Measurements from ENCODE around the gene APOBEC2. TPM values are rescaled to one million over a fixed set of nuclear protein-coding genes. Genes with fewer than 3 reads are reported as not detected.

The APOBEC2 gene
- total and polyA plus RNA-seq, 8 donors, result 7.2 to 36.7 (median 11.3) TPM; not detected in 3

DNA sequence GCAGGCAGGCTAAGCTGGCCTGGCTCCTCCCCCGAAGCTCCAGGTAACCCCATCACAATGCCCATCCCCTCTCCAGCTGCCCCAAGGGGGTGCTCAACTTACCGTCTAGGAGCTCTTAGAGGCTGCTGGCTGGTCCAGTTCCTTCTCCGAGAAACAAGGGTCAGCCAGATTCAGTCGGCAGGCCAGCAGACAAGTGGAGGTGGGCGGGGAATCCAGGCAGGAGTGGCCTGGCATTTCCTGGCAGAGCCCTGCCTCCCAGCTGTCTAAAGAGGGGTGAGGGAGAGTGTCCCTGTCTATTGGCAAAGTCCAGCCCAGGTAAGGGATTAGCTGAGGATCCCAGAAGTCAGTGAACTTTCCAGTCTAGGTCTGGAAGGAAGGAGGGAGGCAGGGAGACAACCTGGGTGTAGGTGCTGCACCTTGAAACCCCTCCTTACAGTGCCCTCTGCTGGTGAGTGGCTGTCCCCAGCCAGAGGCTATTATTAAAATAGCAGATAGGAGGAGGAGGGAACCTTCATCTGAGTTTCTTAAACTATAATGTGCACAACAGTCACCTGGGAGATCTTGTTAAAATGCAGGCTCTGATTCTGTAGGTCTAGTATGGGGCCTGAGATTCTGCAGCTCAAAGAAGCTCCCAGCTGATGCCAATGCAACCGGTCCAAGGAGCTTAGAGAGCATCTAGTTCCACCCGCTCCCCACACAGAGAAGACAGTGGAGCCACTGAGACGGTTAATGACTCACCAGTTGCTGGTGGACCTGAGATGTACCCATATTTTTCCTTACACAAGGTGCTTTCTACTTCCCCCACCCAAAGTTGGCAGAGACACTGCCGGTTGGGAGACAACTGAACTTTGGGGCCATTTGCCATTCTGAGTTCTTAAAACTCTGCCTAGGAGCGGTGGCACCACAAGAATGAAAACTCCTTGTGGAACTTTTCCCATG is 13.7 kb upstream of the APOBEC2 start, which contains the start of gene UNC5CL:
Gene UNC5CL, minus strand, starts transcription at position 162 of the 939 bp plus-strand sequence. CDS start 4,147 bp downstream, outside the sequence.
- TF ChIP-seq, protein P1, sequence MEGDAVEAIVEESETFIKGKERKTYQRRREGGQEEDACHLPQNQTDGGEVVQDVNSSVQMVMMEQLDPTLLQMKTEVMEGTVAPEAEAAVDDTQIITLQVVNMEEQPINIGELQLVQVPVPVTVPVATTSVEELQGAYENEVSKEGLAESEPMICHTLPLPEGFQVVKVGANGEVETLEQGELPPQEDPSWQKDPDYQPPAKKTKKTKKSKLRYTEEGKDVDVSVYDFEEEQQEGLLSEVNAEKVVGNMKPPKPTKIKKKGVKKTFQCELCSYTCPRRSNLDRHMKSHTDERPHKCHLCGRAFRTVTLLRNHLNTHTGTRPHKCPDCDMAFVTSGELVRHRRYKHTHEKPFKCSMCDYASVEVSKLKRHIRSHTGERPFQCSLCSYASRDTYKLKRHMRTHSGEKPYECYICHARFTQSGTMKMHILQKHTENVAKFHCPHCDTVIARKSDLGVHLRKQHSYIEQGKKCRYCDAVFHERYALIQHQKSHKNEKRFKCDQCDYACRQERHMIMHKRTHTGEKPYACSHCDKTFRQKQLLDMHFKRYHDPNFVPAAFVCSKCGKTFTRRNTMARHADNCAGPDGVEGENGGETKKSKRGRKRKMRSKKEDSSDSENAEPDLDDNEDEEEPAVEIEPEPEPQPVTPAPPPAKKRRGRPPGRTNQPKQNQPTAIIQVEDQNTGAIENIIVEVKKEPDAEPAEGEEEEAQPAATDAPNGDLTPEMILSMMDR (IDR thresholded peaks at IDR 0.05), result peak in 5 of 7 experiments; percentile 51 to 81 (median 66)
- TF ChIP-seq EP300 (IDR thresholded peaks at IDR 0.05), result no peak
- Histone ChIP-seq H3K9me3 (no peaks in the 10 kb centered on the region), H3K27ac (peak within 1 kb of the TSS; percentile 36 to 82 (median 64)), H3K4me3 (peak within 1 kb of the TSS; percentile 9 to 54 (median 44)), H3K4me1 (peaks cover 3 to 56% (median 42%) of the 10 kb centered on the region in 4 donors), H3K36me3 (peaks cover 0 to 7% (median under 1%) of the 10 kb centered on the region in 4 donors), H3K27me3 (no peaks in the 10 kb centered on the region)
- 46 to 66% (median 54%) methylated on average over 9 to 10 of the region's 10 CpGs for WGBS, 5 donors
- intact Hi-C loops (cut with DNase I; ENCODE audit: low total_unique reads), result no loop called here
- DNase-seq, result peak; percentile 78 to 87

DNA sequence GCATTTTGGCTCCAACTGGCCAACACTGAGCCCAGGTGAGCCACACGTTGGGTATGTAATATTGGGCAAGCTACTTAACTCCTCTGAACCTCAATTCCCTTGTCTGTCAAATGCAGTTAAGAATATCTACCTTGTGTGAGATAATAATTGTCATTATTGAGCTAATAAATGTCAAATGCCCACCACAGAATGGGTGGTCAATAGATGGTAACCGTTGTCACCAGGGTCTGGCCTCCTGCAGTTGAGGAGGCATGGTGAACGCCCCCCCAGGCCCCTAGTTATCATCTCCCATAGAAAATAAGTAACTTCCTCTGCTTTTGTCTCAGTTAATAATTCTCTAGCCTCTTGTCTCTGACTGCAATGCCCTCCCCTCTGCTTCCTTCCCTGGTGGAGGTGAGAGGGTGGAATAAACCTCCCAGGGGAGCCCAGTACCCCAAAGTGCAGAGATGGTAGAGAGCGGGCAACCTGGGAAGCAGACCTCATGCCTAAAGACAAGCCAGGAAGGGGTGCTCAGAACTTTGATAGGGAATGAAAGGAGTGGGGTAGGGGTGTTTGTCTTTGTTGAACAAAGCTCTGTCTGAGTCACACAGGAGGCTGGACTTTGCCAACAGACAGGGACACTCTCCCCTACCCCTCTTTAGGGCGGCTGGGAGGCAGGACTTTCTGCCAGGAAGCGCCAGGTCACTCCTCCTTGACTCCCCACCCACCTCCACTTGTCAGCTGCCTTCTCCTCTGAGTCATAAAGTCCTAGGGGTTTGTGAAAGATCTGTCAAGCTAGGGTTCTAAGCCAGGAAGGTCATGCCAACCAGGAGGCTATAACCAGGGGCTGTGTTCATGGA is 12.7 kb upstream of the APOBEC2 start:
- DNase-seq, result peak; percentile 37 to 75
- Histone ChIP-seq H3K4me3 (no peak overlapping the region), H3K27me3 (no peaks in the 10 kb centered on the region), H3K9me3 (no peaks in the 10 kb centered on the region), H3K4me1 (peaks cover 3 to 50% (median 42%) of the 10 kb centered on the region in 4 donors), H3K36me3 (no peaks in the 10 kb centered on the region), H3K27ac (peak overlapping the region; percentile 4 to 82 (median 64))
- WGBS, 5 donors, result 36 to 56% (median 48%) methylated on average over 6 of the region's 6 CpGs
- intact Hi-C loops (cut with DNase I; ENCODE audit: low total_unique reads), result no loop called here
- TF ChIP-seq, protein P1 (IDR thresholded peaks at IDR 0.05), result no peak
- peak in 1 of 3 donors; percentile 20 for TF ChIP-seq POLR2AphosphoS5 (IDR thresholded peaks at IDR 0.05)

DNA sequence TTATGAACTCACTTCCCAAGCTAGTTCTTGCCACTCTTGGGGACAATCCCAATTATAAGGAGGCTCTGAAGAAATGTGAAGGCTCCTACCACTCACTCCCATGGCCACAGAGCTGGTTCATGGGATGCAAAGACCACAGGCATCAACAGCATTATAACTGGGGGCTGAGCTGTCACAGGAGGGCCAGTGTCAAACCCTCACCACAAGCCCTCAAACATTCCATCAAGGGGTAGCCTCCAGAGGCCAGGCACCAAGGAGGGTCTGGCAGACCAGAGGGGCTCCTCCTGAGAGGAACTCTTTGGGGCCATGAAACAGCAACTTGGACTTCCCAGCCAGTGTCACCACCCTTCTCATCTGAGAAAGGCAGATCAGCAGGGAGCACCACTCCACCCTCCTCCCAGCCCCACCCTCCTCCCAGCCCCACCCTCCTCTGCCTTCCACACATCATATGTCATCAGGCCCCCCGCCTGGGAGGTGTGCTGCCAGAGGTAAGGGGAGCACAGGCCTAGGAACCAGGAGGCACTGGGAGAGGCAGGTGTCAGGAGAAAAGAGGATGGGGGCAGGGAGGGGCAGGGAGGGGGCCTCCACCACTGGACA is 12.0 kb upstream of the APOBEC2 start:
- H3K4me1 ChIP-seq, result peaks cover 3 to 54% (median 44%) of the 10 kb centered on the region in 4 donors
- H3K27ac ChIP-seq, result peak overlapping the region; percentile 4 to 82 (median 63)
- peak in 1 of 2 donors; percentile 38 for DNase-seq
- no peaks in the 10 kb centered on the region for H3K27me3 ChIP-seq
- TF ChIP-seq, protein P1 (IDR thresholded peaks at IDR 0.05), result no peak
- TF ChIP-seq EP300 (IDR thresholded peaks at IDR 0.05), result no peak
- TF ChIP-seq POLR2AphosphoS5 (IDR thresholded peaks at IDR 0.05), result no peak
- no peak for TF ChIP-seq POLR2A (IDR thresholded peaks at IDR 0.05)
- intact Hi-C loops (cut with DNase I; ENCODE audit: low total_unique reads), result no loop called here
- WGBS, 5 donors, result 54 to 100% (median 89%) methylated on average over 1 of the region's 1 CpG
- H3K9me3 ChIP-seq, result no peaks in the 10 kb centered on the region
- no peaks in the 10 kb centered on the region for H3K36me3 ChIP-seq
- no peak overlapping the region for H3K4me3 ChIP-seq

Measured in stomach (tissue), 9 donors.